Duodenal mucosa (tissue), 2 donors: ENCODE measurements around the gene CACNA2D1.

Experiments used
- H3K27ac ChIP-seq: one replicate; pipeline ENCODE4 v1.7.0; 2013; ENCODE audit warnings: low read depth, low read length
- H3K27me3 ChIP-seq, 2 donors: one replicate each; pipeline ENCODE4 v1.7.0; 2013; ENCODE audit warnings: low read length in 2 of 2, control low read depth in 1 of 2; ENCODE audit not compliant: insufficient read depth in 2 of 2, control insufficient read depth in 1 of 2
- H3K36me3 ChIP-seq, 2 donors: one replicate each; pipeline ENCODE4 v1.7.0; 2013; ENCODE audit warnings: low read length in 2 of 2, control low read depth in 1 of 2; ENCODE audit not compliant: insufficient read depth in 2 of 2, control insufficient read depth in 1 of 2
- H3K4me1 ChIP-seq, 2 donors: one replicate each; pipeline ENCODE4 v1.7.0; 2013; ENCODE audit warnings: low read length in 2 of 2, control low read depth in 1 of 2; ENCODE audit not compliant: insufficient read depth in 2 of 2, control insufficient read depth in 1 of 2
- H3K4me3 ChIP-seq, 2 donors: one replicate each; pipeline ENCODE4 v1.7.0; 2013; ENCODE audit warnings: low read length in 2 of 2, low read depth in 1 of 2
- H3K9ac ChIP-seq, 2 donors: one replicate each; pipeline ENCODE4 v1.7.0; 2013; ENCODE audit warnings: low read length in 2 of 2, low read depth in 1 of 2
- H3K9me3 ChIP-seq, 2 donors: one replicate each; pipeline ENCODE4 v1.7.0; 2013; ENCODE audit warnings: low read length in 2 of 2, control low read depth in 1 of 2; ENCODE audit not compliant: control insufficient read depth in 1 of 2

The CACNA2D1 gene

GRCh38 chr7:82294865-82295264 is 148.7 kb downstream of the CACNA2D1 start:
- no peak overlapping the region for H3K9ac ChIP-seq
- no peak overlapping the region for H3K27ac ChIP-seq
- H3K36me3 ChIP-seq: no peaks in the 10 kb centered on the region
- no peak overlapping the region for H3K4me3 ChIP-seq
- H3K4me1 ChIP-seq: no peaks in the 10 kb centered on the region
- peaks cover 0 to 2% of the 10 kb centered on the region in 2 donors for H3K9me3 ChIP-seq
- no peaks in the 10 kb centered on the region for H3K27me3 ChIP-seq

GRCh38 chr7:82294382-82294784 is 149.2 kb downstream of the CACNA2D1 start:
- H3K9me3 ChIP-seq: peaks cover 0 to 2% of the 10 kb centered on the region in 2 donors
- H3K4me3 ChIP-seq: no peak overlapping the region
- H3K36me3 ChIP-seq: no peaks in the 10 kb centered on the region
- no peaks in the 10 kb centered on the region for H3K4me1 ChIP-seq
- no peak overlapping the region for H3K9ac ChIP-seq
- H3K27me3 ChIP-seq: no peaks in the 10 kb centered on the region
- H3K27ac ChIP-seq: no peak overlapping the region

GRCh38 chr7:82293467-82293866 is 150.1 kb downstream of the CACNA2D1 start:
- no peak overlapping the region for H3K9ac ChIP-seq
- no peaks in the 10 kb centered on the region for H3K4me1 ChIP-seq
- H3K27ac ChIP-seq: no peak overlapping the region
- no peaks in the 10 kb centered on the region for H3K27me3 ChIP-seq
- no peaks in the 10 kb centered on the region for H3K36me3 ChIP-seq
- H3K9me3 ChIP-seq: peaks cover 0 to 2% of the 10 kb centered on the region in 2 donors
- H3K4me3 ChIP-seq: no peak overlapping the region

- Histone ChIP-seq H3K4me3 (no peak overlapping the region), H3K36me3 (no peaks in the 10 kb centered on the region), H3K9me3 (peaks cover 0 to 2% of the 10 kb centered on the region in 2 donors), H3K27me3 (no peaks in the 10 kb centered on the region), H3K27ac (no peak overlapping the region), H3K4me1 (no peaks in the 10 kb centered on the region), H3K9ac (no peak overlapping the region)
Measured at GRCh38 chr7:82291931-82292330, 151.6 kb downstream of the CACNA2D1 start.

DNA sequence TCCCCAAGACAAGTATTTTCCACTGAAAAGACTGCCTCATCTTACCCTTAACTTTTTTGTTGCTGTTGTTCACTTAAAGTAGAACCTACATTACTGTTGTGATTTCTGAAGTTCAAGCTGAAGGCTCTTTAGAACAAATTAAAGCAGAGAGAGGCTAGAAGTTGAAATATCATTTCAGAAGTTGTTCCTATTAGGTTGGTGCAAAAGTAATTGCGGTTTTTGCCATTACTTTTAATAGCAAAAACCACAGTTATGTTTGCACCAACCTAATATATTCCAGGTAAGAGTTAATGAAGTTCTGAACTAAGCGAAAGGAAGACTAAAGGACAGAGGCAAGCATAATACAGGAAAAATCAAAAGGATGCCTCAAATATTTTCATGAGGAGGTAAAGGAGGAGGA is 153.7 kb downstream of the CACNA2D1 start:
- no peak overlapping the region for H3K9ac ChIP-seq
- H3K4me3 ChIP-seq: no peak overlapping the region

GRCh38 chr7:82289152-82289535 is 154.4 kb downstream of the CACNA2D1 start:
- peaks cover 0 to 2% of the 10 kb centered on the region in 2 donors for H3K9me3 ChIP-seq
- H3K27me3 ChIP-seq: no peaks in the 10 kb centered on the region
- H3K36me3 ChIP-seq: no peaks in the 10 kb centered on the region
- H3K9ac ChIP-seq: no peak overlapping the region
- no peak overlapping the region for H3K27ac ChIP-seq
- no peak overlapping the region for H3K4me3 ChIP-seq
- no peaks in the 10 kb centered on the region for H3K4me1 ChIP-seq

More for the DNA sequence above, 153.7 kb downstream of the CACNA2D1 start:
- Histone ChIP-seq H3K36me3 (no peaks in the 10 kb centered on the region), H3K27me3 (no peaks in the 10 kb centered on the region), H3K4me1 (no peaks in the 10 kb centered on the region), H3K27ac (no peak overlapping the region), H3K9me3 (peaks cover 0 to 2% of the 10 kb centered on the region in 2 donors)

- Histone ChIP-seq H3K9me3 (no peaks in the 10 kb centered on the region), H3K27me3 (no peaks in the 10 kb centered on the region), H3K27ac (no peak overlapping the region), H3K4me1 (no peaks in the 10 kb centered on the region), H3K4me3 (no peak overlapping the region), H3K36me3 (no peaks in the 10 kb centered on the region), H3K9ac (no peak overlapping the region)
Measured at GRCh38 chr7:82286798-82287140, 156.8 kb downstream of the CACNA2D1 start.

- no peak overlapping the region for H3K27ac ChIP-seq
Measured at GRCh38 chr7:82286096-82286797, 157.3 kb downstream of the CACNA2D1 start.

GRCh38 chr7:82284936-82285519 is 158.5 kb downstream of the CACNA2D1 start:
- Histone ChIP-seq H3K4me3 (no peak overlapping the region), H3K27ac (no peak overlapping the region), H3K9me3 (no peaks in the 10 kb centered on the region), H3K4me1 (no peaks in the 10 kb centered on the region), H3K36me3 (no peaks in the 10 kb centered on the region), H3K9ac (no peak overlapping the region), H3K27me3 (no peaks in the 10 kb centered on the region)

More at GRCh38 chr7:82286096-82286797, 157.3 kb downstream of the CACNA2D1 start:
- H3K27me3 ChIP-seq: no peaks in the 10 kb centered on the region
- no peak overlapping the region for H3K4me3 ChIP-seq
- H3K9me3 ChIP-seq: no peaks in the 10 kb centered on the region
- H3K4me1 ChIP-seq: no peaks in the 10 kb centered on the region
- H3K9ac ChIP-seq: no peak overlapping the region
- no peaks in the 10 kb centered on the region for H3K36me3 ChIP-seq

DNA sequence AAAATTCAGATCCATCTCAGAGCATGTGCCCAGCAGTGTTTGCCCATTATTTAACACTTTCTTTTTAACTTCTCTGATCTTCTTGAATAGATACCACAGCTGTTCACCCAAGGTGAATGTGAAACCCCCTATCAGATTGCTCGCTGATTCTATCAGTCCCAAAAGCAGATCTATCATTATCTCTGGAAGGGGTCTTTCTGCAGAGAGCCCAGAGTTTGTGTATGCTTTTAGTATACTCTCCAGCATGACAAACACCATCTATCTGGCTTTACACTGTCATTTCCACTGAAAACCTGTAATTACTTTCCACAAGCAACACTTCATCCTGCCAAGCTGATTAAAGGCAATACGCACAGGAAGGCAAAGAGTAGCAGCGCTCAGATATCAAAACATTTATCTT is 168.2 kb downstream of the CACNA2D1 start:
- Histone ChIP-seq H3K27me3 (no peaks in the 10 kb centered on the region), H3K9ac (no peak overlapping the region), H3K27ac (no peak overlapping the region), H3K9me3 (no peaks in the 10 kb centered on the region), H3K4me3 (no peak overlapping the region), H3K4me1 (no peaks in the 10 kb centered on the region), H3K36me3 (no peaks in the 10 kb centered on the region)
